A172 (cell line): Measurements from ENCODE around the gene GRM8. TPM values are rescaled to one million over a fixed set of nuclear protein-coding genes. Genes with fewer than 3 reads are reported as not detected.
"Not testable (repeated sequence)": the region's sequence is repeated elsewhere in the genome, so short reads cannot be mapped to it uniquely, and the experiment has no call there.

Experiments
- DNase-seq: peaks from one replicate; pipeline ENCODE4 v3.0.0-alpha.2; 2015; ENCODE audit warnings: low spot score
- total RNA-seq: library from RNA; depleted of rRNA; stranded (reverse); fragments of >200 nt; shearing (Covaris generic); gene quantifications from 2 replicates; pipeline ENCODE4 v1.2.3, GENCODE V29; 2014

The GRM8 gene
- total RNA-seq, 1 experiment from 2014 or later: not detected

DNA sequence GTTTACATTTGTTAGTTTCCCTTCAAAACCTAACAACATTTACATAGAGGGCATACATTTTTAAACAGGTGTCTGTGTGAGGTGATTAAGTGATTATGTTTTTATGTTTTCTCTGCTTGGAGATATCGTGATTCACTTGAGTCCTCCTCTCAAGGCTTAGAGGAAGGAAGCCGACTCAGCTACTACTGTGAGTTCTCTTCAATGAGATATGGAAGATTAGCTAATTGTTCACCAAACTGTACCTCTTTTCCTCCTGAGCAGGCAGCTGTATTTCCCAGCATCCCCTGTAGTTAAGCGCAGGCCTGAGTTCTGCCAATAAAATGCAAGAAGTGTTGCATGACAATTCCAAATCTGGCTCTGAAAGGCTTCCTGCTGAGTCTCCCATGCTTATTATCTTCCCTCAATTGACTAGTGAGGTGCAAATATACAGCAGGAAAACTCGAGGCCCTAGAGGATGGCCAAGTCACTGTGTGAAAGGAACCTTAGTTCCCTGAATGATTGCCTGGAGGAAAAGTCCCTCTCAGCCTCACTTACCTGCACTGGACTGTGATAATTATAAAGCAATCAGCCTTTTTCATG lies 528.7 kb downstream of the GRM8 start:
- DNase-seq: no peak

DNA sequence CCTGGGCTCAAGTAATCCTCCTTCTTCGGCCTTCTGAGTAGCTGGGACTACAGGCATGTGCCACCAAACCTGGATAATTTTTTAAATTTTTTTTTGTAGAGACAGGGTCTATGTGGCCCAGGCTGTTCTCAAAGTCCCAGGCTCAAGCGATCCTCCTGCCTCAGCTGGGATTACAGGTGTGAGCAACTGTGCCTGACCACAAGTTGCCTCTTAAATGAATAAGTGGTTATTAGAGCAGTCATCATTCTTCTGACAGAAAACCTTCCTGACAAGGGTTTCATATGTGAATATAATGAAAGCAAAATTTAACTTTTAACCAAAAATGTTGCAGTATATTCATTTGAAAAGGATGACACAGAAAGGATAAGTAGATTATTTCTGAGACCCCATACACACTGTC lies 532.5 kb downstream of the GRM8 start:
- no peak for DNase-seq

DNA sequence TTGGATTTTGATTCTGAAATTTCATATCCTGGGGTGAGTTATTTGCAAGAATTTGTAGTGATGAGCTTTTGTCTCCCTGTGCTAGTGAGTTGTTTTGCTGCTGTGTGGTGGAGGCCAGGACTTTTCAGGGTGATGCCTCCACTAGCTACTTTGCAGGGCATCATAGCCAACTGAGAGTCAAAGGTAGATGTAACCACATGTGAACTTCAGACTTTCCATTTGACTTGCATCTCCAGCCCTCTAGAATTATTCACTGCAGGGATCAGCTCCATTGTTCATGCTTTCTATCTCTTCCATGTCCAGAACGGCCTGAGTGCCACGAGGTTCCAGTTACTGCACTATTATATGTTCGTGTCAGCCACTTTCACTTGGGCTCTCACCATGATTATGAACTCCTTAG lies 534.3 kb downstream of the GRM8 start:
- DNase-seq: no peak

DNA sequence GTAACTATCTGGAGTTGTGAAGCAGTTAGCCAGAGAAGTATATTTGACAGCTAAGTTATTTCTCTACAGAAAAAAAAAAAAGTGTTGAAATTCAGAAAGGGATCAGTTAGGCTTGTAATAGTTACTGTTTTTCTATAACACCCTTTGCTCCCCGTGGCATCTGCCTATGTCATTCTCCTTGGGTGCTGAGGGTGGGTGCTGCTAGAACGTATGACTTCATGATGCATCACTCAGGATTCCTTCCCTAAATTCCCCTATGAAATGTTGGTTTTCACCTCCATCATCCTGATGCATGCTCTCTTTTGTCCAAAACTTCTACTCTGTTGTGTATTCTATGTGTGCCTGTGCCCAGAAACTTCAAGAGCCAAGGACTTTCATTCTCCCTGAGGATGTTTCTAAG lies 536.4 kb downstream of the GRM8 start:
- DNase-seq: peak; percentile 27

DNA sequence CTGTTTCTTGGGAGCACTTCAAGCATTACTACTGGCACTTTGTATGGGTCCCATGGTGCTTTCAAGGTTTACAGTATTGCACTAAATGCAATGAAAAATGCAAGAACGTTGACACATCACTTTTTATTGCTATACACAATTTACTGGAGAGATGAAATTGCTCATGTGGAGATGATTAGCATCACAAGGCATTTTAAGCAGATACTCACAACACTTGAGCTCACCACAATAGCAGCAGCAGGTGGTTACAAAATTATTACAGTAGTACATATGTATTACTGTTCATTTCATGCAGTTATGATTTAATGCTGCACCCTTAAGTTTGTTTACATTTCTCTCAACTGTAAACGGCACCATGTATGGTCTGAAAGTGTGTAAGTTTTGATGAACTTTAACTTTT lies 537.7 kb downstream of the GRM8 start:
- no peak for DNase-seq

DNA sequence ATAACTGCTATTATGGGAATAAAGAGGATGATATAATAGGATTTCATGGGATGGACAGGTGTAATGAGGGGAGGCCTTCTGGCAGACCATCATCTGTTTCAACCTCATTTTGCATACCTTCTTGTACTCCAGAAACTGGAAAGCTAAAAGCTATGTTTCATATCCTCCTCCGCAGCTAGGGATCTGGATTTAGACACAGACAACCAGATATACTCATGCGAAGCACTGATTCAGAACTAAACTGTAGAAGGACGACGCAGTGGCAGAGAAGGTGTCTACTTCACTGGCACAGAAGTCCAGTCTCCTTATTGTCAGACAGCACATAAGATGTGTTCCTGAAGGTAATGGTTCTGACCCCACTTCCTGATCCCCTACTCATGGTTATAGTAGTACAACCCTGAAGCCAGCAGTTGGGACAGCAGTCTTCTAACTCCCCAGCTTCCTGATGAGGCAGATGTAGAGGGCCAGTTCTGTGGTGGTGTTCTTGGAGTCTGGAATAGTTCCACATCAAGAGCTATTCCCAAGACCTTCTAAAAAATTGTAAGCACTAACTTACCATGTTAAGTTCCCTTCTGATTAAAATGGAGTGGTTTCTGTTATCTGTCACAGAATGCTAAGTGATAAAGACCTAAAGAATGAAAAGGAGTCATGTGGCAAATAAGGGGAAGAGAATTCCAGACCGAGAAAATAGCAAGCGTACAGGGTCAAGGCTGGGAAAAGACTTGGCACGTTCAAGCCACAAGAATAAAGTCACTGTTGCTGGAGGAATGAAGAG lies 550.3 kb downstream of the GRM8 start:
- no peak for DNase-seq

DNA sequence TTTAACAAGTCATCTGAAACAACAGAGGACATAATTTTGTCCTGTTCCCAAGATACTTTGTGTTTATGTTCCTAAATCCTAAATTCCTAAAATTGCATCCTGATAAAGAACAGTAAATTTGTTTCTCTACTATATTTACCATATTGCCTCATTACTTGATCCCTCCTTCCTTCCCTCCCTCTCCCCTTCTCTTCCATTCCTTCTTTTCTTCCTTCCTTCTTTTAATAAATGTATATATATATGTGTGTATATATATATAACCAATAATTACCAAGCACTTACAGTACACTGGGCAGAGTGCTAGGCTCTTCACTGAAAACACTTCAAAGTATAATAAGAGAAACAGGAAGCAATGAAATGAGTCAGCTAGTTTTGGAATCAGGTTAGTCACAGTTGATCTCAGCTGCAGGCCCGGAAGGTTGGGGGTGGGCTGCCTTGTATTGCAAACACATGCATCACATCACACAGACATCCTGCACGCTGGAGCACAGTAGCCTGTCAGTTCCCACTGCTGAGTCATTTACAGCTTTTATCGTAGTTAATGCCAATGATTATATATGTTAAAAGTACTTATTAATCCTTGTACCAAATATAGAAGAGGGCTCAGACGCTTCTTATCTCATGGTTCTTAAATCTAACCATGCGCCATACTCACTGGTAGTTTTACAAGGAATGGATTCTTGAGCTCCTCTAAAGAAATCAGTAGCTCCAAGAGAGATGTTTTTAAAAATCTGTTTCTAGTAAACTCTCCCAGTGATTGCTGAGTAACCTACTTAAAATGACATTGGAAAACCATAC lies 551.7 kb downstream of the GRM8 start:
- peak; percentile 96 for DNase-seq

DNA sequence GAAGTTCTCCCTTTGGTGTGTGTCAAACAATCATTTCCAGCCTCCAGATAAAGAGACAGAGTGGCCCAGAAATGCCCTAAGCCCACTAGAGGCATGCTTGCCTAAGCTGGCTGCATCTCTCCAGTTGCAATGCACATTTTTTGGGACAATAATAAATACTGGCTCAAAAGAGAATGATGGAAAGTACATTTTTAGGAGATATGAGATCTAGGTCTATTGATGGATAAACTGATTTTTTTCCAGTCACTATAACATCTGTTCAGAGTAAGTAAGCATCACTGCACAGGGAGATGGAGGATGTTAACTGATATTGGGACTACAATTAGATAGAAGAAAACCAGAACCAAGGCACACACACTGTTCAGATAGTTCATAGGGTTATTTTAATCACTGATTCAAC lies 553.0 kb downstream of the GRM8 start:
- DNase-seq: no peak

DNA sequence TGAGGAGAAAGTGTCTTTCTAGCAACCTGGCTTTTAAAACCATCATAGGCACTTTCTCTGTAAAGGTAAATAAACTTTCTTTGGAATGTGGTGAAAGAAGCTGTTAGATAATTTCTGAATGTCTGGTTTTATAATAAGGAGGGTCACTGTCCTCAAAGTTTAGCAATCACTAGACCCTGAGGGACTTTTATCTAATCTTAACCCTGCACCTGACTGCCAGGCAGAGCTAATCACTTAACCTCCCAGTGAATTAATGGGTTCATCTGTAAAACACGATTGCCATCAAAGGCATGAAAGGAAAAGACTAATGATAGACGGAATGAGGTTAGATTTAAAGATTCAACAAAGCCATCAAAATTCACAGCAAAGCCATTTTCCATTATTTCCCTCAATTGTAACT lies 553.8 kb downstream of the GRM8 start:
- no peak for DNase-seq

DNA sequence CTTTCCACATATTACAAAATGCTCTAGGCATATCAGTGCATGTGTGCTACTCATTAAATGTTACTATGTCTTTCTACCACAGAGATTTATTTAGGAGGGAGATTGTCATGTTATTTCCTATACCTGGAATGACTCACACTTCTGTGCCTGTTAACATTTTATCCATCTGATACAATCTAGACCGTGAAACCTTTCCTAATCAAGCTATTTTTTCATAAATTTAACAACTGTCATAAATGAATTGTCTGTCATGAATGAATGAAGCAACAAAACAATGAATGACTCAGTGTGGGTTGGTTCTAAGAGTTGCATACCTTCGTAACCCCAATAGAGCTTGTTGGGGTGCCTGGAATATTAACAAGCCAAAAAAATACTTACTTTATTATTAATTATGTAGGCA lies 554.3 kb downstream of the GRM8 start:
- DNase-seq: no peak

DNA sequence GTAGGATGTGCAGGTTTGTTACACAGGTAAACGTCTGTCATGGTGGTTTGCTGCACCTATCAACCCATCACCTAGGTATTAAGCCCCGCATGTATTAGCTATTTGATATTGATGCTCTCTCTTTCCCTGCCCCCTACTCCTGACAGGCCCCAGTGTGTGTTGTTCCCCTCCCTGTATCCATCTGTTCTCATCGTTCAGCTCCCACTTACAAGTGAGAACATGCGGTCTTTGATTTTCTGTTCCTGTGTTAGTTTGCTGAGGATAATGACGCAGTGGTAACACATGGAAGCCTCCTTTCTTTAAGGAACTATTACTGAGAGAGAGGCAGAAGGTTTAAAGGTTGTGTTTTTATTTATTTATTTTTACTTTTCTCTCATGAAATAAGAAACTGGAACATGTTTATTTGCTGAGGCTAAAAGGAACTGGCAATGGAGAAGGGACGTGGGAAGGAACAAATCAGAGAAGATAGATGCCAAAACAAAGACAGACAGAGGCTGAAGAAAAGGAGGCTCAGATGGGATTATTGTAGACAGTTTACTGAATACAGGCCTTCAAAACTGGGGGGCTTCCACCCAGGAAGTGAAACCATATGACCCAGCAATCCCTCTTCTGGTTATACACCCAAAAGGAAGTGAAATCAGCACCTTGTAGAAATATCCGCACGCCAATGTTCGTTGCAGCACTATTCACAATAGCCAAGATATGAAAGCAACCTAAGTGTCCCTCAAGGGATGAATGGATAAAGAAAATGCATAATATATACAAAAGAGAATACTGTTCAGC lies 556.3 kb downstream of the GRM8 start:
- DNase-seq: no peak

DNA sequence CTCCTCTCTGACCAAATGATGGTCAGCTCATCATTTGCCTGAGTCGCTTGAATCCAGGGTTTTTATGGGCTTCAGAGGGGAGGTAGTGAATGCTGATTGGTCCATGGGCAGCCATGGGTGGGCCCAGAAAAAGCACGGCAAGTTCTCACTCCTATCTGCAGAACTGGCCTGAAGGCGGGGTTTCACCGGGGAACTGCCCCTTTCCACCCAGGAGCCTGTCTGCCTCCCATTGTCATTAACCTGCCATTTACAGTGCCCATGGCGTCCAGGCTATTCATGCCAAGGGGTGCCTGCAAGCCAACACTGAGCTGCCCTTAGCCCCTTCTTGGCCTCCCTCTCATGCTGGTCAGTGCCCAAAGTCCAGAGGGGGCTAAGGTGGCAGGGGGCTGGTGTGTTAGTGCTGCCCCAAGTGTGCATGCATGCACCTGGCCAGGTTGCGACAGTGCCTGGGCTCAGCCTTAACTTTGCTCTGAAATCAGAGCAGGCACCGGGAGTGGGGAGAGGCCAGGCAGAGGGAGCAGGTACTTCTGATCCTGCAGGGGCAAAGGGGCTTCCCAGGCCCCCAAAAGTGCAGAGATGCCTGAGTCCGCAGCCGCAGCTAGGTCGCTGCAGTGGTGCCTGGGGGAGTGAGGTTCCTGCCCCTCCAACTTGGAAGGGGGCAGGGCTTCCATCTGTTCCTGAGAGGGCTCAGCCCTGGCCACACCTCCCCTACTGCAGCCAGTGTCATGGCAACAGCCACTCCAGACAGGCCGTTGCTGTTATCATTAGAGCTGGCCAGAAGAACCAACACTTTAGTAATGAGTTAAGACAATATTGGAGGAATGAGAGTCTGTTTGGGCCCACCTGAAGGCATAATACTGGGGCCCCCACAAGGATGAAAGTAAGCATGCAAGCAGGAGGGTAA lies 561.6 kb downstream of the GRM8 start:
- DNase-seq: no peak

DNA sequence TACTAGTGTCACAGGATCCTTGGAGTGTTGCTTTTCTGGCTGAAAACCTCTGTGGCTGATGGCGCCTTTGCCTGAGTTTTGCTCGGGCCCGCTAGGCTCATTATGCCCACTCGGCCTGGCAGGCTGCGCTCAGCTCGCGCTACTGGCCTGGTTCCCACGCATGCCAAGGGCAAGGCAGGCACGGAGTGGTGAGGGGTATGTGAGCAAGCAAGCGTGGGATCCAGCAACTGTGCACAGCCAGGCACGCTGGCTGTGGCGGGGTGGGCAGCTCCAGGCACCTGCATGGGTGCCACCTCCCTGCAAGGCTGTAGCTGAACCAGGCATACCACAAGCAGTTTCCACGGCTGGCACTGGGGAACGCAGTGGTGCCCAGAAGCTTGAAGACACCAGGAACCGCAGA lies 562.6 kb downstream of the GRM8 start:
- no peak for DNase-seq

DNA sequence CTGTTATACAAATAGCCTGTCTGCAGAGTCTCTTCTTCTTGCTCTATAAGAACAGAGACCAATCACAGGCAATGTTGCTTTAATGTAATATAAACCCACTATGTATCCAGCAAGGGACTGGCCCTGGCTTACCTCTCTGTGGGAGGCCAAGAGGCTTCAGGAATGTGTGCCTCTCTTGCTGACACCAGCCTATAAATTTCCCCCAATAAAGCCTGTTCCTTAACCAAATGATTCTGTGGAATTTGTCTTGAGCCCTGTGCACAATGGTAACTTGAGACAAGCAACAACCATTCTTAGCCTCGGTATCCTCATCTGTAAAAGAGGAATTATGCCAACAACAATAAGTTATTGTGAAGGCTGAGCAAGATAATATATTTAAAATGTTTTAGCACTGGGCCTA lies 563.7 kb downstream of the GRM8 start:
- DNase-seq: peak; percentile 35

DNA sequence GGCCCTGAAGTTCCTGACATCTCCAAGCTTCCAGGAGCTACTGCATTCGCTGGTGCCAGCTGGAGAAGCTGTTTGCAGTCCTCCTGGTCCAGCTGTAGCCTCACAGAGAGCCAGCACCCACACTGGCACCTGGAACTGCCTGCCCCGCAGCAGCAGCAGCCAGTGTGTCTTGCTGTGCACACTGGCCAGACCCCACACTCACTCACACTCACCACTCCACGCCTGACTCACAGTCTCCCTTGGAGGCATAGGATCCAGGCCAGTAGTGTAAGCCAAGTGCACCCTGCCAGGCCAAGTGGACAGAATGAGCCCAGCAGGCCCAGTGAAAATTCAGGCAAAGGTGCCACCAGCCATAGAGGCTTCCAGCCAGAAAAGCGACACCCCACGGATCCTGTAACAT lies 566.3 kb downstream of the GRM8 start:
- DNase-seq: no peak

DNA sequence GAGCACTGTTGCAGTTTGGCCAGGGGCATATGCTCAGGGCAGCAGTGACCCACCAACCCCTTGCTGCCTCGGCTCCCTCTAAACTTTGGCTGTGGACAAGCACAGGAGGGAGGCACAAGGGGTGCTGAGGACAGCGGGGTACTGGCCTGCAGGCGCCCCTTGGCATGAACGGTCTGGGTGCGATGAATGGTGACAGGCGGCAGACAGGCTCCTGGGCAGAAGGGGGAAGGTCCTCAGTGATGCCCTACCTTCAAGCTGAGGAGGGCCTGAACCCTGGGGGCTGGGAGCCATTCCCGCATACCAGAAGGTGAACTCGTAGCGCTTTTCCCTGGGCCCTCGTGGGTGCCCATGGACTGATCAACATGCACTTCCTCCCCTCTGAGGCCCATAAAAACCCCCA lies 567.1 kb downstream of the GRM8 start:
- no peak for DNase-seq

DNA sequence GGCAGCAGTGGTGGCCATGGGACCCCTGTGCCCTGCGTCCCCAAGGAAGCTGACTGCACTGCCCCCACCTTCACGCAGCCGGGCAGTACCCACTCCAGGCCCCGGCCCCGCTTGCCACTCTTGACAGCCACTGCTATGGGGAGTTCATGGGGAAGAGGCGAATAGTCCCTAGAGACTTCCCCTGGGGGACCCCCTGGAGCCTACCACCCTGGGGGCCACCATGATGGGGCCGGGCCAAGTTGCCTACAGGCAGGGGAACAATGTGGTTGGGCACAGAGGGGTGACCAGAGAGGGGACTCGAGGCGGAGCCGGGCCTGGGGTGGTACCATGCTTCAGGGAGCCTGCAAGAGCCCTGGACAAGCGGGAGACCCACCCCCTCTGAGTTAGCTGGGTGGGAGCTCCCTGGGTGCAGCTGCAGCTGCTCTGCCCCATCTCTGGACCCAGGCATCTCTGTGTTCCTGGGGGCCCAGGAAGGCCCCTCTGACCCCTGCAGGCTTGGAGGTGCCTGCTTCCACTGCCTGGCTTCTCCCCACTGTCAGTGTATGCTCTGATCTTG lies 567.6 kb downstream of the GRM8 start:
- no peak for DNase-seq

DNA sequence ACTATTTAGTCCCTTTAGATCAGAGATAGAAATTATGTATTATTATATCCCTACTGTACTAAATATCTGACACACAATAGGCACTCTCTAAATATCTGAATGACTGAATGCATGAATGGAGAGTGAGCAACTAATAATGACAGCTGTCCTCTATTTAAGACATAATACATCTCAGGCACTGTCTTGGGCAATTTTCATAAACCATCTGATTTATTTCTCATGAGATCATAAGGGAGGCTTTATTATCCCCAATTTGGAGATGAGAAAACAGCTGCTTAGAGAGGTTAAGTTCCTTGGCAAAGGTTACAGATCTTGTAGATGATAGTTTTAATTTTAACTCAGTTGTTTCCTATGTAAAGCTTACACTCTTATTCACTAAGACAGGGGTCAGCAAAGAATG lies 570.6 kb downstream of the GRM8 start:
- DNase-seq: no peak

DNA sequence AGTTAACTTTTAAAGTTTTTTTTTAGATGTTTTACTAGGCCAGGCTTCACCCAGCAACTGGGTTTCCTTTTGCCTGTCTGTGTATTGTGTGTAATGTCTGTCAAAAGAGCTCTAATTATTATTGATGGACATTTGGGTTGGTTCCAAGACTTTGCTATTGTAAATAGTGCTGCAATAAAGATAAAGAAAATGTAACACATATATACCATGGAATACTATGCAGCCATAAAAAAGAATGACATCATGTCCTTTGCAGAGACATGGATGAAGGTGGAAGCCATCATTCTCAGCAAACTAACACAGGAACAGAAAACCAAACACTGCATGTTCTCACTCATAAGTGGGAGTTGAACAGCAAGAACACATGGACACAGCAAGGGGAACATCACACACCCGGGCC lies 584.0 kb downstream of the GRM8 start:
- DNase-seq: not testable (repeated sequence)

DNA sequence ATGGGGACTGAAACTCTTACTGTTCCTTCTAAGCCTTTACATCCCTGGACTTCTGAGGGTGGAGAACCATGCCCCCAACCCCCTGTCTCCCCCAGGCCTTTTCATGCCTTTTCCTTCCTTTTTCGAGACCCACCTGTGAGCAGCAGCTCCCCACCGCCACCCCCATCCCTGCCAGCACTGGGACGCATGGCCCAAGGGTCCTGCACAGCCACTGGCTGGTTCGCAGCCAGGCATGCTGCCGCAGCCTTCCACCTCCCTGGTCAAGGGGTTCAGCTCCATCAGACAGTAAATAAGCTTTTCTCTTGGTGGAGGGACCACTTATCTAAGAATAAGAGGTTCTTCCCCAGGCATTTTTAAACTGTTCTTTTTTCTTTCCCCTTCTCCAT lies 584.4 kb downstream of the GRM8 start:
- no peak for DNase-seq
